Stimulated activated CD4-positive, alpha-beta T cell treated with anti-CD3 and anti-CD28 coated beads, Interleukin-1b, Interleukin-23, amount 100 ng/mL, for 4 hours (primary cell): ENCODE results near the gene PRR15L.
"Not testable (repeated sequence)": the region's sequence is repeated elsewhere in the genome, so short reads cannot be mapped to it uniquely, and the experiment has no call there.

Experiments used
- DNase-seq, 2 donors: peaks; one replicate each; pipeline ENCODE4 v3.0.0-alpha.2; 2020; ENCODE audit warnings: low read depth in 2 of 2

The PRR15L gene

DNA sequence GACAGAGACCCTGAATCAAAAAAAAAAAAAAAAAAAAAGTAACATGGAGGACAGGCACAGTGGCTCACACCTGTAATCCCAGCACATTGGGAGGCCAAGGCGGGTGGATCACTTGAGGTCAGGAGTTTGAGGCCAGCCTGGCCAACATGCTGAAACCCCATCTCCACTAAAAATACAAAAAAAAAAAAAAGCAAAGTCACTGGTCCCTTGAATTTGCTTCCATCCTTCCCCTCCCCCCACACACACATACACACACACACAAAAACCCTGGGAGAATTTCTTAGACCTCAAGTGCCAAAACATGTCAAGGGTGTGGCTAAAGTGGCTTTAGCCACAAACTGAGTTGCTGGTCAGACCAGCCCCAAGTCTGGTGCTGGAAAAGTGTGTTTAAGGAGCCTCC, 30.8 kb upstream of the PRR15L start:
- not testable (repeated sequence) for DNase-seq

DNA sequence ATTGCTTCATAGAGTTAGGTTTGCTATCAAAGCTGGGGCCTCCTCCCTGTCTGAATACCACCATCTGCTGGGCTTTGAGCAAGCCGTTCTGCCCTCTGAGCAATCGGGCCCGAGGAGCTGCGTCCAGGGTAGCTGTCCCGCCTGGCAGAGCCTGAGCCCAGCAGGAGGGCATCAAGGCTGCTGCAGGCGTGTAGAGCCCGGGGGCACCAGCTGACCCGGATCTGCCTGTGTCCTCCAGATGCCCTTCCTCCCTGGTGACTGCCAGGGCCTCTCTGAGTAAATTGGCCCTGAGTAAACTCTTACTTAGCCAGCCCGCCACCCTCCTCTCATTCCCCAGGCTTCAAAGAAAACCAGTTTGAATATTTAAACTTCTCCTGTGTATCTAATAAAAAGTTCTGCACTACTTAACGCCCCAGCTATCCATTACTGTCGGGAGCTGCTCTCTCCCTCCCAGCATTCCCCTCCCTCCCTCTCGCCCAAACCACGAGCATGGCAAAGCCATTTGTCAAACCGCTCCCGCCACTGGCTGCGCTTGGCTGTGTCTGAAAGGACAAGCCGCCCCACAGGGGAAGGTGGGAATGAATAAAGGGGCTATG, 29.7 kb upstream of the PRR15L start:
- DNase-seq: no peak

DNA sequence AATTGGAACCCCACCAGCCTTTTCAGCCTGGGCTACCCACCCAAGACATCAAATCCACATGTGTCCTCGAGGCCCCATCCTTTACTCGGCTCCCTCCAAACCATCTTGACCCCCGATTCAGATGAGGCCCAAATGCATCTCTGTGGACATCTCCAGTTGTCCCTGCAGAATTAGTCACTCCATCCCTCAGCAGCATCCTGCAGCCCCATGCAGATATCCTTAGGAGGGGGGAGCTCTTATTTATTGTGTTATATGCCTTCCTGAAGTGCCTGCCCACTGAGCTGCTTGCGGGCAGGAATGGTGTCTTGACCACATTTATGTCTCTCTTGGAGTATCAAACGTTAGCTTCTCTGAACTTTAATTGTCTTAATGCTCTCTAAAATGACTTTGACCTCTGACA, 28.8 kb upstream of the PRR15L start:
- DNase-seq: no peak

DNA sequence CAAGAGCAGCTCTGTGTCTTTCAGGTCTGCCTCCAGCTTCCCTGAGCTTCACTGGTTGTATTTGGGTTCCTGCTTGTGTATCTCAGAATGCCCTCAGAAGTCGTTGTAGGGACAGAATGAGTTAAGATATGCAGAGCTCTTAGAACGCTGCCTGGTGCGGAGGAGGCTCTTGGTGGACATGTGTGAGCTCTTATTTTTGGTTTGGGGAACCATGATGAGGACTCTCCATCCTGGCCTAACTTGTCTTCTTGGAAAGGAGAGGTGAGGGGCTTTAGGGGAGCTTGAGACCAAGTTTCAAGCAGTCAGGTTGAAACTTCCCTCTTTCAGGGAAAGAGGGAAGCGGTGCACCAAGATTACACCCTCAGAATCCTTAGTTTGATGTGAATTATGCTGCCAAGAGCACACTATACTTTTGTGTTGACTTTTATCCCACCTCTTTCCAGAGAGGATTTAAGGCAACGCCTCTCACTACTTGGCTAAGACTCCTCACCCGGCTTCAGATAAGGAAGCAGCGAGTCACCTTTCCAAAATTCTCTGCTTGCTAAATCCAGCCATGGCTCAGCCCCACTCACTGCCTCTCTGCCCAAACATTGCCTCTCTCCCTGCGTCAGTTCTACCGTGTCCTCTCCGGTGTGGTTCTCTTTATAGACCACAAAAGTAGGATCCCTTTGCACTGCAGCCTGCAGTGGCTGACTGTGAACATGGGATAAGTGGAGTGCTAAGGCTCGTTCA, 26.0 kb upstream of the PRR15L start:
- no peak for DNase-seq

DNA sequence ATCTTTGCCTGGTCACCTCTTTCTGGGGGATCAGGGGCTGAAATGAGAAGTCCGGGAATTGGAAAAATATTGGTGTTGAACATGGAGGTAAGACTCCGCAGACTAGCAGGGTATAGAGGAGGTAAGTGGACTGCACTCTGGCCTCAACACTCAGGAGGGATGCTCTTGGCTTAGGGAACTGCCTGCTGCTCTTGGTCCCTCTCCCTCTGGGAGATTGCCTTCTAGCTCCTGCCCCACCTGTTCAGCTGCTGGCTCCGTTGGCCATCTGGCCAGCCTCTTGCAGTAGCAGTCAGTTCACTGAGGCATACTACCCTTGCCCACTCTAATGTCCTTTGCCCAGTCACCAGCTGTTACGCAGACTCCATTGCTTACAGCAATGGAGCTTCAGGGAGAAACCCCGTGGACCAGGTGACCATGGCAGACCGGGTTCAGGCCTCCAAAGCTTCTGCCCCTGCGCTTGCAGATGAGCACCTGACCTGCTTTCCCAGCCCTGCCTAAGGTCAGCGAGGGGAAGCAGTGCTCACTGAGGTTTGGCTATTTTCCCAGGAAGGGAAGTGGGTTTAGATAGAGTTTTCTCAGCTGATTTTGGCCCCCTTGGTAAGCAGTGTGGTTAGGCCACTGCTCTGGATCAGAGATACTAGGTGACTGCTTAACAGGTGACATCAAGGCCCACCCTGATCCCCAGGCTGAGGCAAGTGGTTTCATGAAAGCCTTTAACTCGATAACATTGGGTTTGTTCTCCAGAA, 25.1 kb upstream of the PRR15L start:
- DNase-seq: no peak

DNA sequence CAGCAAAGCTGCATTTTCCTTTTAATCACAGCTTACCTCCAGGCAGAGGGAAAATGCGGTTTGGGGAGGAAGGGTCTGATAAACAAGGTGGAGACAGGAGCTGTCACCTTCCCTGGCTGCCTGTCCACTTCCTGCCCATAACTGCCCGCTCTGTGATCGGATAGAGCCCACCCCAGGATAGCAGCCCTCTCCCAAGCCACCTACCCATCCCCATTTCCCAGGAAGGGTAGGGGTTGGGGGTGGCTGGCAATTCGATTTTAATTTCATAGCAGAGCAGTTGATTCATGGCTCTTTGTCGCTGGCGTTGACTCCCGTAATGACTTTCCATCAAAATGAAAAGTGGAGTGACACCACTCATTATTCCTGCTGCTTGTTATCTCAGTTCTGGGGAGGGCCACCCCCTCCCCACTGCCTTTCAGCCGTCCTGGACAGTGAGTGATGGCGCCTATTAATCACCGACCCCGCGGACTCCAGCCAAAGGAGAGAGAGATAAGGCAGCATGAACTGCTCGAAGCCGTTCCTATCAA, 24.5 kb upstream of the PRR15L start:
- DNase-seq: no peak

DNA sequence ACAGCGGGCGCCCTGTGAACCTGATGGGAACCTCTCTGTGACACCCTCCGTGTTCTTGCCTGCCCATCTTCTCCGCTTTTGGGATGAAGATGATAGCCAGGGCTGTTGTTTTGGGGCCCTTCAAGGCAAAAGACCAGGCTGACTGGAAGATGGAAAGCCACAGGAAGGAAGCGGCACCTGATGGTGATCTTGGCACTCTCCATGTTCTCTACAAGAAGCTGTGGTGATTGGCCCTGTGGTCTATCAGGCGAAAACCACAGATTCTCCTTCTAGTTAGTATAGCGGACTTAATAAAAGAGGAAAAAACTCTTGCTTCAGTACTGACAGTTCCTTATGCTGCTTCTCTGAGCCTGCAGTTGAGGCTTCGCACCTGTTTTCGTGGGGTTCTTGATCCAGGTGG, 23.8 kb upstream of the PRR15L start:
- DNase-seq: no peak

DNA sequence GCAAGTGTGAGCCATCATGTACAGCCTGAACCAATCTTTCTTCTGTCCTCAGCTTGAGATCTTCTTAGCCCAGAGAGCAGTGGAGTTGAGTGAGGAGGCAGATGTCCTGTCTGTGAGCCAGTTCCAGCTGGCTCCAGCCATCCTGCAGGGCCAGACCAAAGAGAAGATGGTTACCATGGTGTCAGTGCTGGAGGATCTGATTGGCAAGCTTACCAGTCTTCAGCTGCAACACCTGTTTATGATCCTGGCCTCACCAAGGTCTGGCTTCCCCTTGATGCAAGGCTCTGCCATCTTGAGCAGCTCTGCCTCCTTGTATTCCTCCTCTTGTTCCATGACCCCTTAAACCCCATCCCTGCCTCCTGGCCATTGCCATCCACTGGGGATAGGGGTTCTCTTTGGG, 22.9 kb upstream of the PRR15L start:
- DNase-seq: no peak

DNA sequence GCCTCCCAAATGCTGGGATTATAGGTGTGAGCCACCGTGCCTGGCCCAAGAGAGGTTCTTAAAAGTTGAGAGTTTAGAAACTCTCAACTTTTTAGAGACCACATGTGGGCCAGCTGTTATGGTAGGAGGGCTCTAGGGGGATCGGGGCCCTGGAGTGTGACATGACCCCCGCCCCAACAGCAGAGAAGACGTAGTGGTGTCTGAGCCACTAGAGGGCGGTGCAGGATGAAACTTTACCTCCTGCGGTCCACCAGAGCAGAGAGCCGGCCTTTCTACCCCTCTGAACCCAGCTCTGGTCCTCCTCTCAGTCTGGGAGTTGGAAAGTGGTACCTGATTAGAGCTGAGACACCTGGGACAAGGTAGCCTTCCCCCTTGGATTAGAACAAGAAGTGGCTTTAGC, 20.6 kb upstream of the PRR15L start:
- DNase-seq: peak; percentile 22 to 25

DNA sequence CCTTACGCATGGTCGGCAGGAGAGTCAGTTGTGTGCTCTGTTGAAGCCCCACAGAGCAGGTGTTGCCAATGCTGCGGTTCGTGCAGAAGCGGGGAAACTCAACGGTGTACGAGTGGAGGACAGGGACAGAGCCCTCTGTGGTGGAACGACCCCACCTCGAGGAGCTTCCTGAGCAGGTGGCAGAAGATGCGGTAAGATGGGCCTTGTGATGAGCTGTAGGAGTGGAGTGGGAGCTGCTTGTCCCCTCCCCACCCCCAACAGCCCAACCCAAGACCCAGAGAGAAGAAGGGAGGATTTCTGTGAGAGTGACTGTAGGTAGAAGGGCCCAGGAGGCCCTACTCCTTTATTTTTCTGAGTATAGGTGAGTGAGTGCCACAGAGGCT, 18.1 kb upstream of the PRR15L start:
- DNase-seq: no peak

DNA sequence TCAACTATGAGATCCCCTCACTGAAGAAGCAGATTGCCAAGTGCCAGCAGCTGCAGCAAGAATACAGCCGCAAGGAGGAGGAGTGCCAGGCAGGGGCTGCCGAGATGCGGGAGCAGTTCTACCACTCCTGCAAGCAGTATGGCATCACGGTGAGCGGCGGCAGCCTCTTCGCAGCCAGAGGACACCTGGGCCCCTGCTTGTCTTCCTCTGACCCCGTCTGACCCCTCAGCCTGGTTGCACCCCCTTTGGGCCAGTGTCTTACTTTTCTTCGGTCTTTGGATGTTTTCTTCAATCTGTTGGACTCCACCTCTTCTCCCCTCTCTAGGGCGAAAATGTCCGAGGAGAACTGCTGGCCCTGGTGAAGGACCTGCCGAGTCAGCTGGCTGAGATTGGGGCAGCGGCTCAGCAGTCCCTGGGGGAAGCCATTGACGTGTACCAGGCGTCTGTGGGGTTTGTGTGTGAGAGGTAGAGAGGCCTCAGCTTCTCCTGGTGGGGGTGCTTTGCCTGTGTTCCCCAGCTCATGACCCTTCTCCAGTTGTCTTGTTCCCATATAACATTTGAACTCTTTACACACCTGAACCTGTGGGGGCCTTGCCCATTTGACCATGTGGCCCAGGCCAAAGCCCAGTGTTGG, 17.6 kb upstream of the PRR15L start:
- DNase-seq: no peak

DNA sequence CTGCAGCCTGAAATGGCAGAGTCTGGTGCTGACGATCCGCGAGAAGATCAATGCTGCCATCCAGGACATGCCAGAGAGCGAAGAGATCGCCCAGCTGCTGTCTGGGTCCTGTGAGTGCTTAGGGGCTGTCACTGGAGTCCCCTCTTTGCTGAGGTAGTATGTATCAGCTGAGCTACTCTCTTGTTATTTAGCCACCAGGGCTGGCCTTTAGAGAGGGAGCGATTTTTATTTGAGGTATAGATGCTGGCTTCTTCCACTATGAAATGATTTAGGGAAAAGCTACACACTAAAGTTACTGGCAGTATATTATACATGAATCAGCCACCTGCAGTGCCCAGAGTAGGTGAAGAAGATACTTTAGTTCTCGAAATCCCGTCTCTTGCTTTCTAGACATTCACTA, 15.9 kb upstream of the PRR15L start:
- DNase-seq: no peak

DNA sequence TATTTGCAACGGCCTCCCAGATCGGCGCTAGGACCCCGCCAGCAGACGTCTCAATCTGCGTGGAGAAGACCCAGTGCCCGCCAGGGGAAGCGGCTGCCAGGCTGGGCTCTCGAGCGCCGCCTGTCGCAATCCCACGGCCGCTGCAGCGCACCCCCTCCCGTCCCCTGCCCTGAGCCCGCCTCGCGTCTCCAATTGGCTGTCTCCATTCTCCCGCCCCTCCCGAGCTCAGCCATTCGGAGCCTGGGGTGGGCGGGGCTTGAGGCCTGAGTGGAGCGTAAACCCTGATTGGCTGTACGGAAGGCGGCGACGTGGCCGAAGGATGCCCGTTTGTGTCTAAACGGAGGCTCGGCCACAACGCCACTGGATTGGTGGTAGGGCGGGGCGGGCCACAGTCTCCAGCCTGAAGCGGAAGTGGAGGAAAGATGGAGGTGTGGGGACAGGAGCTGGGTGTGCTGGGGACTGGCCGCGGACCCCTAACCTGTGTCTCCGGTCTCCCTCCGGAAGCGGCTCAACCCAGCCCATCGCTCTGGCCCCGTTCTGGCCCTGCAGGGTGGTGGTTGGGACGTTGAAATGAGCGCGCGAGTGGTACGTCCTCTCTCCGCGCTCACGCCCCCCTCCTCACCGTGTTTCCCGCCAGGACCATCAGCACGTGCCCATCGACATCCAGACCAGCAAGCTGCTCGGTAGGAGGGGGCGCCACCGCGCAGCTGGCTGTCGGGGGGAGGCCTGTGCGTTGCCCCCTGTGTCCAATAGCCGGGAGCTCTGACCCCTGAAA, 13.2 kb upstream of the PRR15L start, which contains the start of gene CDK5RAP3:
Gene CDK5RAP3 (plus strand): TSS at position 389 of the 775 bp plus-strand sequence. CDS start 34 bp downstream, at position 423.
- DNase-seq: peak; percentile 97 to 98

DNA sequence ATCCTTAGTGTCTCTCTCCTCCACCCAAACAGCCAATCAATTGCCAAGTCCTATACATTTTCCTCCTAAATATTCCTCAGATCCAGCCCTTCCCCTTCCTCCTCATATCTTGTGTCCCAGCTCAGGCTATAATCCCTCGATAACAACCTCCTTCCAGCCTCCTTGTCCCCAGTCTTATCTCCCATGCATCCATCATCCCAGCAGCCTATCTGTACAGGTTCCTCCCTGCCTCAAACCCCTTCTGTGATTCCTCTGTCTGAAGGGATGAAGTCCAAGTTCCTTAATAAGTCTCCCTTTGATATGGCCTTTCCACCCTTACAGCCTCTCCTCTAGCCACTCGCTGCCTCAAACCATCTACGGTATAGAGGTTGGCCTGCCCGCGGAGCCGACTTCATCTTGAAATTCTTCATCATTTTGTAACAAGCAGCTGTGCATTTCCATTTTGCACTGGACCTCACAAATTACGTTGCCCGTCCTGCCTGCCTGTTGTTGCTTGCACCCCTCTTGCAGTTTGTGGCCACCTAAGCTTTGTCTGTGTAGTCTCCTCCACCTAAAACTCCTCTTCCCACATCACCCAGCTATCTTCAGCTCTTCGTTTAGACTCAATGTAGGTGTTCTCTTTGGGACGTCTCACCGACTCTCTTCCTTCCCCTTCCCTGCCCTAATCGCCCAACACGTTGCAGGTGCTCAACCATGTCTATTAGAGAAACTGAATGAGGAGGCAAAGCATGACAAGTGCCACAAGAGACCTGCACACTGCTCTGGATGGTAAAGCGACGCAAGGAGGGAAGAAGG, 12.4 kb upstream of the PRR15L start:
- DNase-seq: no peak

DNA sequence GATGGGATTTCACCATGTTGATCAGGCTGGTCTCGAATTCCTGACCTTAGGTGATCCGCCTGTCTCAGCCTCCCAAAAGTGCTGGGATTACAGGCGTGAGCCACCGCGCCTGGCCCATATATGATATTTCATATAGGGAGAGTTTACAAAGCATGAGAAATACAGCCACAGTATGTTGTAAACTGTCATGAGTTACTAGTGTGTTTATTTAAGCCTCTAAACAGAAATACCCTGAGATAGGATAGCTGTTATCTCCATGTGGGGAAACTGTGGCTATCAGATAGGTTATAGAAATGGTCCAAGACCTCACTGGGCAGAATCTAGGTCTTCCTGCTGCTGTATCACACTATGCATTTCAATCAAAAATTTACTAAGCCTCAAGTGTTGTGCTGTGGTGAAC, 11.2 kb upstream of the PRR15L start:
- no peak for DNase-seq

DNA sequence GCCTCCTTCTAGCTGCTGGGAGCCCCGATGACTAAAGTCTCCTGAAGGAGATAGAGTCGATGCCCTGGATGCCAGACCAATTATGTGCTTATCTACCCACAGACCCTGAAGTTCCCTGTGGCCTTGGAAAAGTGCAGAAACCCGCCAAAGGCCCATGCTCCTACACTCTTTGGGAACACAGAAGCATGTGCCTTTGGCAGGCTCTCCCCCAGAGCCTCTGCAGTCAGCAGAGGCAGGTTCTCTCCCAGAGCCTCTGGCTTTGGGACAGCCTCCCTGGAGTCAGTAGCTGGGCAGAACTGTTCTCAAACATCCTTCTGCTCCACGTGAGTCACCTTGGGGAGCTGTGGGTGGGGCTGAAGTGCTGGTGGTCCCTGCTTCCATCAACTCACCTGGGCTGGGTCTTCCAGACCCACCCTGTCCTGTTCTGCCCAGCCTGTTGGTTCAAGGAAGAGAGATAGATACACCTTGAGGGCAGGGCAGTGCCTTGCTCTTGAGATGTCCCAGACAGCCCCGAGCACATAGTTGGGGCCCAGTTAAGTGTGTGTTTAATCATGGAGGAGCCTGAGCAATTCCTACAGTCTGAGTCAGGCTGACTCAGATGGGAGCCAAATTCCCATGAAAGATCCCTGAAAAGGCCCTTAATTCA, 10.0 kb upstream of the PRR15L start:
- DNase-seq: no peak

DNA sequence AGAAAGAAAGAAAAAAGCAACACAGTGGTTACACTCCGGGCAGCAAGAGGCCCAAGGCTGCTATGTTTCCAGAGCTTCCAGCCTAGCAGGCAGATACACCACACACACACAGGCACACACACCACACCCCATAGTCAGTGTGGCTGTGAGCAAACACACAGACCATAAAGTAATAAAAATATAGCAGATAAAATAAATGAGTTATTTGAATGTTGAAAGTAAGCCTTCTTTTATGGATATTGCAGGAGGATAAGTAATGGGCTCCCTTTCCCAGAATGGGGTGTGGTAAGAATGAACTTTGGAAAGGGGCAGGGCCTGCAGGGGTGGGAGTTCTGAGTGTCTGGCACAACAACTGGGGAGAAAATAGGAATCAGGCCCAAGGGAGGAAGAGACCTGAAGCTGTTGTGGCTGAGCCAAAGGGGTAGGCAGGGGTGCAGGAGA, 8.4 kb upstream of the PRR15L start:
- DNase-seq: no peak

DNA sequence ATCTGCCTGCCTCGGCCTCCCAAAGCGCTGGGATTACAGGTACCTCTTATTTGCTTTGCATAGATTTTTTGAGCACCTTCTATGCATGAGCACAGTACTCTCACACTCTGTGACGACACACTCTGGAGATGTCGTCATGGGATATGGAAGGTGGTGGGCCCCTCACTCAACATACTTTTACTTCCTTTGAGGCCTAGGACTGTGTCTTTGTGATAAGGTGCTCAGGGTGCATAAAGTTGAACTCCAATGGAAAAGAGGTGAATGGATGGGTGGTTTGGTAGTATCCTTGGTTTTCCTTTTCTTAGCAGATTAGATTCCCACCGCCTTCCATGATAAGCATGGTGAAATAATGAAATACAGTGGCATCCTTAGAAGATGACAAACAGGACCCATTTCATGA, 7.2 kb upstream of the PRR15L start:
- DNase-seq: no peak

DNA sequence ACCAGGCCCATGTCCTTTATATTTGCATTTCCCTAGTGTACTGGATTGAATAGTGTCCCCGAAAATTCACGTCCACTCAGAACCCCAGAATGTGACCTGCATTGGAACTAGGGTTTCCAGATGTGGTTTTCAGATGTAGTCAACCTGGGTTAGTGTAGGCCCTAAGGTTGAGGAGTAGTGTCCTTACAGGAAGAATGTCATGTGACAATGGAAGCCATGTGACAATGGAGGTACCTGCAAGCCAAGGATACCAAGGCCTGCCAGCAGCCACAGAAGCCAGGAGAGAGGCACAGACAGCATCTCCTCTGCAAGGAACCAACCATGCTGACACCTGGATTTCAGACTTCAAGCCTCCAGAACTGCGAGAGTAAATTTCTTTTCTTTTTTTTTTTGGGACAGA, 5.2 kb upstream of the PRR15L start:
- no peak for DNase-seq

DNA sequence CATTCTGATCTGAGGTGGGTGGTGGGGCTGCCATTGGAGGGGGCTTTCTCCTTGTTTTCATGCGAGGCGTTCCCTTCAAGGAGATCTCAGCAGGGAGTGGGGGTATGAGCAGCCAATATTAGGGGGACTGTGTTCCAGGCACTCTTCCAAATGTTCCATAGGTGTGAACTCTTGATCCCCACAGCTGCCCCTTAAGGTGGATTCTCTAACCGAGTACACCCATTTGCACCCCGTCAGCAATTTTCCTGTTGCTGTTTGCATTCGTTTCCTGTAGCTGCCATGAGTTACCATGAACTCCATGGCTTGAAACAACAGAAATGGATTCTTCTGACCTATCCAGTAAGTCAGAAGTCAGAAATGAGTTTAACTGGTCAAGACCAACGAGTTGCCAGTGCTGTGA, 3.7 kb upstream of the PRR15L start:
- DNase-seq: no peak
